ENCODE measurements around the gene KIAA1217. TPM values are rescaled to one million over a fixed set of nuclear protein-coding genes. Genes with fewer than 3 reads are reported as not detected.

KIAA1217 gene
- polyA plus RNA-seq, 1 of the 3 experiments (the other 2 are of a cell fraction) = 7.2 TPM

GRCh38 chr10:24457661-24458318 is 248.9 kb downstream of the KIAA1217 start:
- no peaks in the 10 kb centered on the region for H3K27me3 ChIP-seq (ENCODE audit: insufficient read depth)
- H3K4me2 ChIP-seq = no peak overlapping the region
- CTCF ChIA-PET = interaction anchor here (1.1 kb wide), 1 partner anchor 28 kb away, joined by 3 read pairs; no protein-coding TSS in a partner anchor
- H3K9me3 ChIP-seq = no peaks in the 10 kb centered on the region
- H3K9me2 ChIP-seq = no peaks in the 10 kb centered on the region
- no peak for TF ChIP-seq FOXJ3 (CRISPR knock-in tag; IDR thresholded peaks at IDR 0.05)
- no peak for TF ChIP-seq EP300 (IDR thresholded peaks at IDR 0.05; ENCODE audit: borderline replicate concordance in 1 of 2, low read depth in 1 of 2, low read length in 1 of 2)
- TF ChIP-seq, protein P1, sequence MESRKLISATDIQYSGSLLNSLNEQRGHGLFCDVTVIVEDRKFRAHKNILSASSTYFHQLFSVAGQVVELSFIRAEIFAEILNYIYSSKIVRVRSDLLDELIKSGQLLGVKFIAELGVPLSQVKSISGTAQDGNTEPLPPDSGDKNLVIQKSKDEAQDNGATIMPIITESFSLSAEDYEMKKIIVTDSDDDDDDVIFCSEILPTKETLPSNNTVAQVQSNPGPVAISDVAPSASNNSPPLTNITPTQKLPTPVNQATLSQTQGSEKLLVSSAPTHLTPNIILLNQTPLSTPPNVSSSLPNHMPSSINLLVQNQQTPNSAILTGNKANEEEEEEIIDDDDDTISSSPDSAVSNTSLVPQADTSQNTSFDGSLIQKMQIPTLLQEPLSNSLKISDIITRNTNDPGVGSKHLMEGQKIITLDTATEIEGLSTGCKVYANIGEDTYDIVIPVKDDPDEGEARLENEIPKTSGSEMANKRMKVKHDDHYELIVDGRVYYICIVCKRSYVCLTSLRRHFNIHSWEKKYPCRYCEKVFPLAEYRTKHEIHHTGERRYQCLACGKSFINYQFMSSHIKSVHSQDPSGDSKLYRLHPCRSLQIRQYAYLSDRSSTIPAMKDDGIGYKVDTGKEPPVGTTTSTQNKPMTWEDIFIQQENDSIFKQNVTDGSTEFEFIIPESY (IDR thresholded peaks at IDR 0.05; ENCODE audit: borderline replicate concordance, low read depth) = no peak
- TF ChIP-seq NRF1 (IDR thresholded peaks at IDR 0.05; ENCODE audit: low read depth, low read length) = no peak
- peaks cover 14% of the 10 kb centered on the region for H3F3A ChIP-seq (replicated peaks; ENCODE audit: insufficient read depth)
- no peak overlapping the region for H3K4me3 ChIP-seq (ENCODE audit: low read depth in 2 of 2, low read length in 1 of 2)
- H3K4me1 ChIP-seq (ENCODE audit: control insufficient read depth in 1 of 2, insufficient read depth in 2 of 2, low read depth in 1 of 2, low read length in 1 of 2) = peaks cover 15 to 41% of the 10 kb centered on the region in 2 experiments; a peak in 3 of 4 replicates
- no peak overlapping the region for H2AFZ ChIP-seq (ENCODE audit: low read depth)
- no peak overlapping the region for H3K9ac ChIP-seq
- no peak overlapping the region for H3K27ac ChIP-seq (ENCODE audit: low read depth in 2 of 2, low read length in 1 of 2)
- DNase-seq = no peak
- H3K36me3 ChIP-seq (replicated peaks in 1 of 2; ENCODE audit: control insufficient read depth in 1 of 2, insufficient read depth in 2 of 2, low read length in 1 of 2) = no peaks in the 10 kb centered on the region
- no peaks in the 10 kb centered on the region for H4K20me1 ChIP-seq (ENCODE audit: insufficient read depth)
- WGBS (ENCODE audit: low lambda C conversion rate) = 88% methylated on average over 7 of the region's 7 CpGs
- H3K79me2 ChIP-seq (ENCODE audit: insufficient read depth) = no peaks in the 10 kb centered on the region
- POLR2A ChIA-PET = no interaction called here

DNA sequence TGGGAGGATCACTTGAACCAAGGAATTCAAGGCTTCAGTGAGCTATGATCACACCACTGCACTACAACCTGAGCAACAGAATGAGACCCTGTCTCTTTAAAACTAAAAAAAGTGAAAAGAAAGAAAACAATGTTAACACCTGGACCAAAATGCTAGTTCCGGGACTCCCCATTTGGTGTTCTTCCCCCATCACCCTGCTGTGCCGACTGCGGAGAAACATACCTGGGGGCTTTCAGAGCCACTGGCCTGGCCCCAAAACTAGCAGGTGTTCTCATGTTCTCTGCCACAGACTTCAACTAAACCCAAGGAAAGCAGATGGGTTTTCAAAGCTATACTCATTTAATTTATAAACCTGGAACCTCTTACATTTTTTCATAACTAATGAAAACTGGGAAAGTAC is 250.9 kb downstream of the KIAA1217 start:
- Histone ChIP-seq H3K79me2 (ENCODE audit: insufficient read depth) (no peaks in the 10 kb centered on the region), H3K4me3 (ENCODE audit: low read depth in 2 of 2, low read length in 1 of 2) (no peak overlapping the region), H3F3A (replicated peaks; ENCODE audit: insufficient read depth) (peaks cover 29% of the 10 kb centered on the region), H3K27ac (ENCODE audit: low read depth in 2 of 2, low read length in 1 of 2) (no peak overlapping the region), H3K9me2 (no peaks in the 10 kb centered on the region), H3K27me3 (ENCODE audit: insufficient read depth) (no peaks in the 10 kb centered on the region), H3K36me3 (replicated peaks in 1 of 2; ENCODE audit: control insufficient read depth in 1 of 2, insufficient read depth in 2 of 2, low read length in 1 of 2) (no peaks in the 10 kb centered on the region), H2AFZ (ENCODE audit: low read depth) (no peak overlapping the region), H3K4me1 (ENCODE audit: control insufficient read depth in 1 of 2, insufficient read depth in 2 of 2, low read depth in 1 of 2, low read length in 1 of 2) (peaks cover 13 to 44% of the 10 kb centered on the region in 2 experiments; a peak in 3 of 4 replicates), H3K9me3 (no peaks in the 10 kb centered on the region), H4K20me1 (ENCODE audit: insufficient read depth) (no peaks in the 10 kb centered on the region), H3K4me2 (no peak overlapping the region), H3K9ac (no peak overlapping the region)
- TF ChIP-seq POLR2AphosphoS5 (IDR thresholded peaks at IDR 0.05; ENCODE audit: low read depth, low read length) (no peak), FOXJ3 (CRISPR knock-in tag; IDR thresholded peaks at IDR 0.05) (no peak)
- TF ChIP-seq, protein P1 (IDR thresholded peaks at IDR 0.05; ENCODE audit: borderline replicate concordance, low read depth) = no peak
- ChIA-PET POLR2A (no interaction called here), CTCF (no interaction called here)
- DNase-seq = no peak
- WGBS (ENCODE audit: low lambda C conversion rate) = 93% methylated on average over 3 of the region's 3 CpGs
